ENCODE data around the gene VTCN1. TPM values are rescaled to one million over a fixed set of nuclear protein-coding genes. Genes with fewer than 3 reads are reported as not detected.

The VTCN1 gene
- total RNA-seq, 1 experiment from 2014 or later: 0.17 TPM

DNA sequence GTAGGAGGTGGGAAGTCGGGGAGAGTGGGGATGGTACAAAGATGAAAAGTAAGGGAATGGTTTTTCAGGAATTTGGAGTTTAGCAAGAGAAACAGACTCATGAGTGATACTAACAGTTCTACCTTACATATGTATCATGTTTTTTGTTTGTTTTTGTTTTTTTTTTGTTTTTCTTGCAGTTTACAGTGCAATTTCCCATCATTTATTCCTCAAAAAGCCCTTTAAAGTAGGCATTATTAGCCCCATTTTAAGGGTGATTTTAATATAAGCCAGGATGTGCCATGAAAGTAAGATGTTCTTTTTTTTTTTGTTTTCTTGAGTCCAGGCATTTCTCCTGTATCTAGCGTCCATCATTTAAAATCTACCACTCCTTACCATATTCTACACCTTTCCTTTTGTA is 75.4 kb downstream of the VTCN1 start:
- no peaks in the 10 kb centered on the region for H4K20me1 ChIP-seq (ENCODE audit: insufficient read depth)
- no peaks in the 10 kb centered on the region for H3K36me3 ChIP-seq (ENCODE audit: control insufficient read depth in 1 of 2, insufficient read depth in 2 of 2, low read length in 2 of 2)
- intact Hi-C loops (cut with micrococcal nuclease): no loop called here
- no peaks in the 10 kb centered on the region for H3K27me3 ChIP-seq (ENCODE audit: insufficient read depth, low read length)
- BruUV-seq (replicated peaks): no TSS peak
- TF ChIP-seq POLR2A (IDR thresholded peaks at IDR 0.05; ENCODE audit: borderline replicate concordance, extremely low read depth, insufficient read depth, insufficient read length) (no peak), EZH2phosphoT487 (IDR thresholded peaks at IDR 0.05; ENCODE audit: borderline replicate concordance) (no peak), CBX3 (IDR thresholded peaks at IDR 0.05; ENCODE audit: low read depth) (no peak)
- H3K9me3 ChIP-seq (ENCODE audit: control insufficient read depth in 1 of 2, insufficient read depth in 1 of 2, low read depth in 1 of 2, low read length in 2 of 2): no peaks in the 10 kb centered on the region
- ATAC-seq (no peak), DNase-seq (ENCODE audit: low read depth, low spot score) (no peak)
- H3K9me2 ChIP-seq (ENCODE audit: insufficient read depth): no peaks in the 10 kb centered on the region
- H3K79me2 ChIP-seq (ENCODE audit: insufficient read depth, low read length): no peaks in the 10 kb centered on the region
- ChIA-PET RAD21 (ENCODE audit: low non-redundant PET in 1 of 2, low total read pairs in 2 of 2, uncharacterized antibody in 2 of 2, unreplicated experiment in 2 of 2) (no interaction called here), POLR2A (no interaction called here), CTCF (no interaction called here)
- no peaks in the 10 kb centered on the region for H3K4me1 ChIP-seq (ENCODE audit: control insufficient read depth in 1 of 2, insufficient read depth in 2 of 2, low read length in 2 of 2)
- H2AFZ ChIP-seq (ENCODE audit: low read depth, low read length, poor library complexity, severe bottlenecking): no peak overlapping the region
- no peak overlapping the region for H3K9ac ChIP-seq (ENCODE audit: low read length)
- H3K4me2 ChIP-seq (ENCODE audit: low read length): no peak overlapping the region
- no peak overlapping the region for H3K27ac ChIP-seq (ENCODE audit: low read depth, low read length)
- H3K4me3 ChIP-seq (replicated peaks in 1 of 2; ENCODE audit: low read depth in 1 of 2, low read length in 2 of 2): no peak overlapping the region

DNA sequence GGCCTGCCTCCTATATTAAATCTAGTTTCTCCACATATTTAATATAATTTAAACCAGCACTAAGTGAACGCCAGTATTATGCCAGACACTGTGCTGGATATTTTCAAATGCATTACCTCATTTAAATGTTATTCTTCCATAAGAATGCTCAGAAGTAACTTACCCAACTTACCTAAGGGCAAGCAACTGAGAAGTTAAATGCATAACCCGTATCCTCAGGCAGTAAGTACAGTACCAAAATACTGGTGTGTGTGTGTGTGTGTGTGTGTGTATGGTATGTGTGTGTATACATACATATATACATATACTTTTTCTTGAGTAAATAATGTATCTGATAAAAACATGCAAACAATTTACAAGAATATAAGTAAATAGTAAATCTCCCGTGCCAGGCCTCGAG is 80.2 kb downstream of the VTCN1 start:
- no peaks in the 10 kb centered on the region for H3K79me2 ChIP-seq (ENCODE audit: insufficient read depth, low read length)
- H2AFZ ChIP-seq (ENCODE audit: low read depth, low read length, poor library complexity, severe bottlenecking): no peak overlapping the region
- peaks cover 8% of the 10 kb centered on the region; the same call in 1 of the 2 replicates for H3K27me3 ChIP-seq (ENCODE audit: insufficient read depth, low read length)
- ATAC-seq (no peak), DNase-seq (ENCODE audit: low read depth, low spot score) (no peak)
- ChIA-PET POLR2A (no interaction called here), CTCF (no interaction called here), RAD21 (ENCODE audit: low non-redundant PET in 1 of 2, low total read pairs in 2 of 2, uncharacterized antibody in 2 of 2, unreplicated experiment in 2 of 2) (no interaction called here)
- no peak overlapping the region for H3K4me2 ChIP-seq (ENCODE audit: low read length)
- no peak for TF ChIP-seq JUND (IDR thresholded peaks at IDR 0.05)
- no peak for TF ChIP-seq RAD21 (IDR thresholded peaks at IDR 0.05; ENCODE audit: low read depth)
- no peak for TF ChIP-seq SRF (IDR thresholded peaks at IDR 0.05; ENCODE audit: low read depth)
- no peak overlapping the region for H3K4me3 ChIP-seq (replicated peaks in 1 of 2; ENCODE audit: low read depth in 1 of 2, low read length in 2 of 2)
- 0 out of 4 replicates have a peak, but pooled peaks cover 0 to 2% of the 10 kb centered on the region in 2 experiments for H3K4me1 ChIP-seq (ENCODE audit: control insufficient read depth in 1 of 2, insufficient read depth in 2 of 2, low read length in 2 of 2)
- intact Hi-C loops (cut with micrococcal nuclease): no loop called here
- H4K20me1 ChIP-seq (ENCODE audit: insufficient read depth): no peaks in the 10 kb centered on the region
- no peaks in the 10 kb centered on the region for H3K9me3 ChIP-seq (ENCODE audit: control insufficient read depth in 1 of 2, insufficient read depth in 1 of 2, low read depth in 1 of 2, low read length in 2 of 2)
- H3K9me2 ChIP-seq (ENCODE audit: insufficient read depth): no peaks in the 10 kb centered on the region
- H3K27ac ChIP-seq (ENCODE audit: low read depth, low read length): no peak overlapping the region
- H3K9ac ChIP-seq (ENCODE audit: low read length): no peak overlapping the region
- no TSS peak for BruUV-seq (replicated peaks)
- H3K36me3 ChIP-seq (ENCODE audit: control insufficient read depth in 1 of 2, insufficient read depth in 2 of 2, low read length in 2 of 2): no peaks in the 10 kb centered on the region
